PC-3 (cell line): Measurements from ENCODE around the gene AKAP8L. TPM values are rescaled to one million over a fixed set of nuclear protein-coding genes. Genes with fewer than 3 reads are reported as not detected.

ENCODE experiments used
- ATAC-seq: fragments of 200-7000 bp; cut with Tn5 transposase; 2 replicates; pipeline ENCODE4 v1.9.1; 2020; ENCODE audit warnings: mild to moderate bottlenecking, moderate library complexity
- BruUV-seq: library from RNA; stranded (reverse); fragments of 400-500 nt; replicated peaks from 2 replicates; lab custom pipeline; 2021; lab: Mats Ljungman, UMichigan
- CTCF ChIA-PET: fragments of 300-600 bp; sonication (Branson Sonifier 250); formaldehyde crosslinking; loops from one replicate; lab custom pipeline; 2022; ENCODE audit warnings: antibody characterized with exemption; lab: Charles Lee
- POLR2A ChIA-PET: fragments of 300-600 bp; sonication (Branson Sonifier 250); formaldehyde crosslinking; loops from one replicate; lab custom pipeline; 2022; ENCODE audit warnings: antibody characterized with exemption; ENCODE audit not compliant: unreplicated experiment; lab: Charles Lee
- DNase-seq: peaks from one replicate; pipeline ENCODE4 v3.0.0-alpha.2; 2015
- H2AFZ ChIP-seq: fragments of 300-600 bp; sonication (generic); 2 replicates; pipeline ENCODE4 v1.6.0; 2016; ENCODE audit warnings: antibody characterized with exemption, low read length
- H3F3A ChIP-seq: fragments of 300-600 bp; sonication (generic); one replicate; pipeline ENCODE4 v1.6.0; 2017; ENCODE audit warnings: antibody characterized with exemption, low read length, control low read depth, mild to moderate bottlenecking; ENCODE audit not compliant: unreplicated experiment
- H3K27ac ChIP-seq: fragments of 300-600 bp; sonication (generic); 2 replicates; pipeline ENCODE4 v1.5.1; 2016; ENCODE audit warnings: mild to moderate bottlenecking, low read length
- H3K27me3 ChIP-seq: fragments of 300-600 bp; sonication (generic); 2 replicates; pipeline ENCODE4 v1.6.1; 2016; ENCODE audit warnings: low read length, mixed read lengths
- H3K36me3 ChIP-seq: fragments of 300-600 bp; sonication (generic); 2 replicates; pipeline ENCODE4 v1.6.1; 2016; ENCODE audit warnings: low read depth, mixed run types, low read length, mixed read lengths
- H3K4me1 ChIP-seq: fragments of 300-600 bp; sonication (generic); 2 replicates; pipeline ENCODE4 v1.5.1; 2016; ENCODE audit warnings: low read length; ENCODE audit not compliant: insufficient read depth
- H3K4me2 ChIP-seq: fragments of 300-600 bp; sonication (generic); 2 replicates; pipeline ENCODE4 v1.6.0; 2016; ENCODE audit warnings: low read length
- H3K4me3 ChIP-seq: fragments of 300-600 bp; sonication (generic); 2 replicates; pipeline ENCODE4 v1.5.1; 2016; ENCODE audit warnings: mild to moderate bottlenecking, low read length, mixed read lengths
- H3K79me2 ChIP-seq: fragments of 300-600 bp; sonication (generic); 2 replicates; pipeline ENCODE4 v1.6.1; 2017; ENCODE audit warnings: low read length, mixed read lengths
- H3K9ac ChIP-seq: fragments of 300-600 bp; sonication (generic); 2 replicates; pipeline ENCODE4 v1.6.0; 2016; ENCODE audit warnings: mild to moderate bottlenecking, low read length
- H3K9me2 ChIP-seq: fragments of 300-600 bp; sonication (generic); replicated peaks from 2 replicates; pipeline ENCODE4 v1.6.1; 2016; ENCODE audit warnings: mixed run types, low read length, mixed read lengths
- H3K9me3 ChIP-seq: fragments of 300-600 bp; sonication (generic); 2 replicates; pipeline ENCODE4 v1.6.1; 2016; ENCODE audit warnings: low read length, mixed read lengths
- H4K20me1 ChIP-seq: fragments of 300-600 bp; sonication (generic); 2 replicates; pipeline ENCODE4 v1.6.1; 2016; ENCODE audit warnings: low read length, mixed read lengths
- EZH2 ChIP-seq: fragments of 300-600 bp; sonication (generic); IDR thresholded peaks from one replicate; pipeline ENCODE4 v1.6.1; 2017; ENCODE audit warnings: antibody characterized with exemption, mild to moderate bottlenecking, low read length; ENCODE audit not compliant: unreplicated experiment
- EZH2phosphoT487 ChIP-seq: fragments of 300-600 bp; sonication (generic); IDR thresholded peaks from 2 replicates; pipeline ENCODE4 v1.6.1; 2018; ENCODE audit warnings: mild to moderate bottlenecking, antibody characterized with exemption, low read length, borderline replicate concordance
- intact Hi-C: fragments of 100-400 bp; cut with micrococcal nuclease; formaldehyde crosslinking; loops from 2 replicates; pipeline ENCODE4 v1.9.0; 2023
- total RNA-seq: library from RNA; depleted of rRNA; stranded (reverse); fragments of >200 nt; gene quantifications from 2 replicates; pipeline ENCODE4 v1.2.3, GENCODE V29; 2014
- TF ChIP-seq, protein P1 (sequence below): fragments of 300-600 bp; sonication (generic); conservative IDR thresholded peaks from 2 replicates; pipeline ENCODE4 v1.5.1; 2017; ENCODE audit warnings: antibody characterized with exemption, low read depth, mild to moderate bottlenecking, low read length

Gene AKAP8L
- total RNA-seq, 1 experiment from 2014 or later, result 97.9 TPM

DNA sequence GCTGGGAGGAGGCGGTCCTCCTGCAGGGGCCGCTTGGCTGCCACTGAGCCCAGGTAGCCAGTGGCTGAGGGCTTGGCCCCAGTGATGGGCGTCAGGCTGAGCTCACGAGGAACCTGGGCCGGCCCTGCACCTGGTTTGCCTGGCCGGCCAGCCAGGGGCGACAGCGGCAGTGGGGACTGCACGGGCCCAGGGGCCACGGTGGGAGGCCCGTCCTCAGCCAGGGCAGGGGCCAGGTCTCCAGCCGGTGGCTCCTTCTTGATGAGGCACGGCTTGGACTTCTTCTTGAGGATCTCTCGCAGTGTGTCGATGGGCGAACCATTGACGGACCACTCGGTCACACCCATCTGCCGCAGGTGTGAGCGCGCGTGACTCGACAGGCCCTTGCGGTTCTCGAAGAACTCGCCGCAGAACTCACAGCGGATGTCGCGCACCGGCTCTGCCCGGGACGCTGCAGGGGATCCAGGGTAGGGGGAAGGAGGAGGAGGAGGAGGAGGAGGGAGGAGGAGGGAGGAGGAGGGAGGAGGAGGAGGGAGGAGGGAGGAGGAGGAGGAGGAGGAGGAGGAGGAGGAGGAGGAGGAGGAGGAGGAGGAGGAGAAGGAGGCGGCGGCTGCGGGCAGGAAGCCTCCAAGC is 6.6 kb upstream of the AKAP8L start:
- ATAC-seq, result no peak
- TF ChIP-seq, protein P1, sequence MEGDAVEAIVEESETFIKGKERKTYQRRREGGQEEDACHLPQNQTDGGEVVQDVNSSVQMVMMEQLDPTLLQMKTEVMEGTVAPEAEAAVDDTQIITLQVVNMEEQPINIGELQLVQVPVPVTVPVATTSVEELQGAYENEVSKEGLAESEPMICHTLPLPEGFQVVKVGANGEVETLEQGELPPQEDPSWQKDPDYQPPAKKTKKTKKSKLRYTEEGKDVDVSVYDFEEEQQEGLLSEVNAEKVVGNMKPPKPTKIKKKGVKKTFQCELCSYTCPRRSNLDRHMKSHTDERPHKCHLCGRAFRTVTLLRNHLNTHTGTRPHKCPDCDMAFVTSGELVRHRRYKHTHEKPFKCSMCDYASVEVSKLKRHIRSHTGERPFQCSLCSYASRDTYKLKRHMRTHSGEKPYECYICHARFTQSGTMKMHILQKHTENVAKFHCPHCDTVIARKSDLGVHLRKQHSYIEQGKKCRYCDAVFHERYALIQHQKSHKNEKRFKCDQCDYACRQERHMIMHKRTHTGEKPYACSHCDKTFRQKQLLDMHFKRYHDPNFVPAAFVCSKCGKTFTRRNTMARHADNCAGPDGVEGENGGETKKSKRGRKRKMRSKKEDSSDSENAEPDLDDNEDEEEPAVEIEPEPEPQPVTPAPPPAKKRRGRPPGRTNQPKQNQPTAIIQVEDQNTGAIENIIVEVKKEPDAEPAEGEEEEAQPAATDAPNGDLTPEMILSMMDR, result no peak
- no peak for TF ChIP-seq EZH2
- no peak for TF ChIP-seq EZH2phosphoT487
- Histone ChIP-seq H2AFZ (no peak overlapping the region), H4K20me1 (peaks cover 9% of the 10 kb centered on the region; the same call in 1 of the 2 replicates), H3K9me2 (no peaks in the 10 kb centered on the region), H3K4me1 (peaks cover 1% of the 10 kb centered on the region), H3K36me3 (peaks cover 59% of the 10 kb centered on the region), H3K9me3 (no peaks in the 10 kb centered on the region), H3K27me3 (no peaks in the 10 kb centered on the region), H3K79me2 (peaks cover 23% of the 10 kb centered on the region), H3K27ac (no peak overlapping the region), H3K4me2 (no peak overlapping the region), H3K4me3 (no peak overlapping the region), H3K9ac (no peak overlapping the region), H3F3A (no peaks in the 10 kb centered on the region)
- DNase-seq, result no peak
- ChIA-PET POLR2A (no interaction called here), CTCF (no interaction called here)
- no TSS peak for BruUV-seq
- intact Hi-C loops, result no loop called here

DNA sequence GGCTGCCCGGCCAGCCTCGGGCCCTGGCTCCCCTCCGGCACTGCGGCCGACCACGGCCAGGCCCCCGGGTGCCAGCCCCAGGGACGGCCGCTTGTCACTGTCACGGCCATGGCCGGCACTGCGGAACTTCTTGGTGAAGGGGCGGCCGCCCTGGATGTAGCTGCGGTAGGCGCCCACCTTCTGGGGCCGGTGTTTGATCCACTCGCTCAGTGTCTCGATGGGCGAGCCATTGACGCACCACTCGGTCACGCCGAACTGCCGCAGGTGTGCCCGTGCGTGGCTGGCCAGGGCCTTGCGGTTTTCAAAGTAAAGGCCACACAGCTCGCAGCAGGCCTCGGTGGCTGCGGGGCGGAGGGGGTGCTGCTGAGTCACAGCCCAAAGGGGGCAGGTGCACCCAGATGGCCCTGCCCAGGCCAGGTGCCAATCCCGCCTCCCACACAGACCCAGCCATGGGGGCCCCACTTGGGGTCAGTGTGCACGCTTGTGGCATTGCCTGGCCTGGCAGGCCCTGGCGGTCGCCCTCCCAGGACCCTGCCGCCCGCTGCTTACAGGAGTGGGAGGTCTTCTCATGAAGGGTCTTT is 6.0 kb upstream of the AKAP8L start:
- H3K9me2 ChIP-seq, result no peaks in the 10 kb centered on the region
- no peaks in the 10 kb centered on the region for H3K9me3 ChIP-seq
- DNase-seq (no peak), ATAC-seq (no peak)
- no peak overlapping the region for H3K4me2 ChIP-seq
- ChIA-PET CTCF (no interaction called here), POLR2A (no interaction called here)
- no peaks in the 10 kb centered on the region for H3F3A ChIP-seq
- H3K36me3 ChIP-seq, result peaks cover 57% of the 10 kb centered on the region
- intact Hi-C loops, result no loop called here
- H3K4me3 ChIP-seq, result no peak overlapping the region
- peaks cover 3% of the 10 kb centered on the region; the same call in 1 of the 2 replicates for H3K4me1 ChIP-seq
- no TSS peak for BruUV-seq
- no peak overlapping the region for H3K27ac ChIP-seq
- H2AFZ ChIP-seq, result no peak overlapping the region
- peaks cover 17% of the 10 kb centered on the region for H3K79me2 ChIP-seq
- no peak overlapping the region for H3K9ac ChIP-seq
- H3K27me3 ChIP-seq, result no peaks in the 10 kb centered on the region
- 0 out of 2 replicates have a peak, but pooled peaks cover 5% of the 10 kb centered on the region for H4K20me1 ChIP-seq
- TF ChIP-seq EZH2 (no peak), EZH2phosphoT487 (no peak)
- TF ChIP-seq, protein P1, result no peak

DNA sequence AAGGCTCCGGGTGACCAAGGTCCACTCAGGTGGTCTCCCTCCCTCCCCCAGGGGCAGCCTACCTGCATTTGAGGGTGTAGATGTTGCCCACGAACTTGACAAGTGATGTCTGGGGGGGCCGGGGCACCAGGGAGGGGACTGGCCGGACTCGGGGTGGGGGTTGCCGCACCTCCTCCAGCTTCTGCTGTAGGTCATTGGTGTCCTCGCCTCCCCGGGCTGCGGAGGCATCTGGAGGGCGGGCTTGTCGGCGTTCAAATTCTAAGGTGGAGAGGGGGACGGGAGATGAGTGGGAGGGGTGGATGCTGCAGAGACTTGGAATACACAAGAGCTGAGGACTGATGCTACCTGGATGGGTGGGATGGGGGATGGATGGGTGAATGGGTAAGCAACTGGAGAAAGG is 5.3 kb upstream of the AKAP8L start:
- ChIA-PET CTCF (no interaction called here), POLR2A (no interaction called here)
- Histone ChIP-seq H3K9ac (no peak overlapping the region), H4K20me1 (0 out of 2 replicates have a peak, but pooled peaks cover 5% of the 10 kb centered on the region), H3K27ac (no peak overlapping the region), H3K4me3 (no peak overlapping the region), H3K9me3 (no peaks in the 10 kb centered on the region), H3K27me3 (no peaks in the 10 kb centered on the region), H3K4me2 (no peak overlapping the region), H3K4me1 (peaks cover 9% of the 10 kb centered on the region; the same call in 1 of the 2 replicates), H2AFZ (no peak overlapping the region), H3F3A (no peaks in the 10 kb centered on the region), H3K9me2 (no peaks in the 10 kb centered on the region), H3K79me2 (peaks cover 10% of the 10 kb centered on the region), H3K36me3 (peaks cover 56% of the 10 kb centered on the region)
- no TSS peak for BruUV-seq
- intact Hi-C loops, result no loop called here
- DNase-seq (no peak), ATAC-seq (no peak)
- TF ChIP-seq, protein P1, result no peak
- TF ChIP-seq EZH2 (no peak), EZH2phosphoT487 (no peak)
